Stimulated activated naive B cell treated with anti-CD40 and anti-IgM and Interleukin-4, amounts not matched to agents 10 μg/mL and 1 μg/mL and 100 μg/mL, for 72 hours (primary cell): Measurements from ENCODE around the gene FOXR1.

Experiments used
- ATAC-seq, 2 donors: fragments of 150-1000 bp; cut with Tn5 transposase; replicated peaks; 2 replicates each; pipeline ENCODE4 v1.10.0; 2021; ENCODE audit warnings: moderate library complexity in 1 of 2
- DNase-seq: peaks from one replicate; pipeline ENCODE4 v3.0.0; 2021
- H3K27ac Mint-ChIP-seq: one replicate; pipeline ENCODE4 v1.8.0; 2022; ENCODE audit warnings: mild to moderate bottlenecking, mixed read lengths
- H3K27me3 Mint-ChIP-seq, 2 donors: one replicate each; pipeline ENCODE4 v1.8.0; 2022; ENCODE audit warnings: mixed read lengths in 2 of 2
- H3K36me3 Mint-ChIP-seq, 2 donors: one replicate each; pipeline ENCODE4 v1.8.0; 2022; ENCODE audit warnings: mixed read lengths in 2 of 2, mild to moderate bottlenecking in 1 of 2
- H3K4me1 Mint-ChIP-seq, 2 donors: one replicate each; pipeline ENCODE4 v1.8.0; 2022; ENCODE audit warnings: mixed read lengths in 2 of 2, mild to moderate bottlenecking in 1 of 2
- H3K4me3 Mint-ChIP-seq, 2 donors: one replicate each; pipeline ENCODE4 v1.8.0; 2022; ENCODE audit warnings: mild to moderate bottlenecking in 2 of 2, mixed read lengths in 2 of 2, moderate library complexity in 1 of 2
- H3K9me3 Mint-ChIP-seq, 2 donors: one replicate each; pipeline ENCODE4 v1.8.0; 2022; ENCODE audit warnings: mixed read lengths in 2 of 2, mild to moderate bottlenecking in 1 of 2

The FOXR1 gene, protein sequence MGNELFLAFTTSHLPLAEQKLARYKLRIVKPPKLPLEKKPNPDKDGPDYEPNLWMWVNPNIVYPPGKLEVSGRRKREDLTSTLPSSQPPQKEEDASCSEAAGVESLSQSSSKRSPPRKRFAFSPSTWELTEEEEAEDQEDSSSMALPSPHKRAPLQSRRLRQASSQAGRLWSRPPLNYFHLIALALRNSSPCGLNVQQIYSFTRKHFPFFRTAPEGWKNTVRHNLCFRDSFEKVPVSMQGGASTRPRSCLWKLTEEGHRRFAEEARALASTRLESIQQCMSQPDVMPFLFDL

DNA sequence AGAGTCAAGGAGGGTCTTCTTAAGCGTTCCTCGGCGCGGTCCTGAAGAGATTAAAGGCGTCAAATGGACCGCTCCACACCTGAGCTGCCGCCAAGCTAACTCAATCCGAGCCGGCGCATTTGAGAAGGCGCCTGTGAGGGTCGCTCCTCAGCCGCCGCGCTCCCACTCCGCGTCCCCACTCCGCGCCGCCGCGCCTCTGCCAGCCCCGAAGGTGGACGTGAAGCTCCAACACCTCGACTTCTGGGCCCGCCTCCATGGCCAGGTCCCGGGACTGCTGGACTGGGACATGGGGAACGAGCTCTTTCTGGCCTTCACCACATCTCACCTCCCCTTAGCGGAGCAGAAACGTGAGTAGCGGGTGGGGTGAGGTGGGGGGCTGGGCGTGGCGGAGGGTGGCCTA lies at the start of gene FOXR1:
TSS of gene FOXR1 (plus strand) at position 116 of the 400 bp plus-strand sequence. CDS start at position 287, 171 bp downstream.
- H3K9me3 Mint-ChIP-seq: peaks cover 0 to 2% of the 10 kb centered on the region in 2 donors
- DNase-seq: no peak
- H3K27ac Mint-ChIP-seq: no peak within 1 kb of the TSS
- H3K36me3 Mint-ChIP-seq: peaks cover 0 to 4% of the 10 kb centered on the region in 2 donors
- no peaks in the 10 kb centered on the region for H3K4me1 Mint-ChIP-seq
- no peak for ATAC-seq
- H3K4me3 Mint-ChIP-seq: no peak within 1 kb of the TSS
- peaks cover 28 to 35% of the 10 kb centered on the region in 2 donors for H3K27me3 Mint-ChIP-seq

DNA sequence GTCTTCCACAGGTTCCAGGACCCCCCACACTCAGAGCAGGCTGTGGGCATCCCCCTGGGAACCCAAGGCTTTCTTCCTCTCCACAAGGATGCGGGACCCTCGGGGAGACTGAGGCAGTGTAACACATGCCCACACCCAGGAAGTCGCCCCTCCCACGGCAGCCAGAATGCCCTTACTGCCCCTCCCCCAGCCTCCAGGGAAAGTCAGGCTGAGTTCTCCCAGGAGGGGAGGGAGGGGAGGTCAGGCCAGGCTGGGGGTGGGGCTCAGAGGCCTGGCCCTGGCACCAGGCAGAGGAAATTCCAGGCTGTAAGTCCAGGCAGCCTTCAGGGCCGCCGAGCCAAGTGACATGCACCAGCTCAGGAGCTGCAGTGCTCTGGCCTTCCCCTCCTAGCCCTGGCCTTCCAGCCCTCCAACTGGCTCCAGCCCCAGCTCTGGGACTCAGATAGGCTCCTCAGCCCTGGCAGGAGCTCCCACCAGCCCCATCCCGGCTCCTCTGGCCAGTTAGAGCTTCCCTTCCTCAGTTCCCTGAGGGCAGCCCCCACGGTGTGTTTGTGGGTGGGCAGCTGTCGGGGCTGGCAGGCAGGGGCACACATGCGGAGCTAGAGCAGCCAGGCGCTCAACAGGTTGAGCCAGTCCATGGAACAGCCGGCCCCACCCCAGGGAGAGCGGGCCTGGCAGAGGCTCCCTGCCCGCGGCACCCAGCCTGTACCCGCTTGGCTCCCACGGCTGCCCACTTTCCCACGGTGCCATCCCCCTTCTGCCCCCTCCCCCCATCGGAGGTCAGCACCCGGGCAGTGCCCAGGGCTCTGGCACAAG lies 49.4 kb upstream of the FOXR1 start:
- ATAC-seq (no peak), DNase-seq (no peak)
- no peak overlapping the region for H3K4me3 Mint-ChIP-seq
- H3K27me3 Mint-ChIP-seq: no peaks in the 10 kb centered on the region
- no peaks in the 10 kb centered on the region for H3K9me3 Mint-ChIP-seq
- no peak overlapping the region for H3K27ac Mint-ChIP-seq
- H3K4me1 Mint-ChIP-seq: peaks cover 61 to 90% of the 10 kb centered on the region in 2 donors
- H3K36me3 Mint-ChIP-seq: peaks cover 9% of the 10 kb centered on the region in 2 donors

DNA sequence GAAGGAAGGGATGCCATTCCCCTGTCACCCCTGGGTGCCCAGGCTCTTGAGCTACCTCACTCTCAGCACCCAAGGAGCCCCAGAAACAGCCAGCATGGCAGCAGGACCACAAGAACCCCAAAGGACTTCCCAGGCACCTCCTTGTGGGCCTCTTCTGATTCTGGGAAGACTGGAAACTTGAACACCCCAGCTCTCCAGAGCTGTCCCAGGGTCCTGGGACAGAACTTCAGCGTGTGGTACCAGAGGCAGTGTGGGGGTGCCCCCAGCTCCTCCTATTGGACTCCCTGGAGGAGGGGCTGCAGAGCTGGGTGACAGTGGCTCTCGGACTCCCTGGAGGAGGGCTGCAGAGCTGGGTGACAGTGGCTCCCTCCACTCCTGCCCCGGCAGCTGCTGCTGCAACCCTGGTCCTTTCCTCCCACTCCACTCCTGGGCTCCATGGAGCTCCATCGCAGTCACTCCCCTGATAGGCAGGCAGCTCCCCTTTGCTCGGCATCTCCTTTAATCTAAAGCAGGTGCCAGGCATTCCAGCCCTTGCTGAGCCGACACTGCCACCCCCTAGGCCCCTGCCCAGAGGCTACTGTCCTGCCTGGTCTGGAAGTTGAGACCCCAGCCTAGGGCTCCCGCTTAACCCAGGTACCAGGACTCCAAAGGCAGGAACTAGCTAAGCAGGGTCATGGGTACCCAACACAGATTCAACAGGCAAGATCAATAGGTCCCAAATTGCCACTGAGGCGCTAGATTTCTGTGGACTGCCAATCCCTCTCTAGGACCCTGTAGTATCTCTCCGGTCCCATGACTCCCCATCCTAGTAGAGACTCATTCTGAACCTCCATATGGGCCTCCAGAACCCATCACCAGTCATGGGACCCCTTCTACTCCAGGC lies 48.6 kb upstream of the FOXR1 start:
- no peaks in the 10 kb centered on the region for H3K27me3 Mint-ChIP-seq
- H3K4me1 Mint-ChIP-seq: peaks cover 60 to 90% of the 10 kb centered on the region in 2 donors
- peak overlapping the region; percentile 86 to 91 for H3K4me3 Mint-ChIP-seq
- no peak for ATAC-seq
- no peaks in the 10 kb centered on the region for H3K9me3 Mint-ChIP-seq
- H3K27ac Mint-ChIP-seq: peak overlapping the region; percentile 56
- no peak for DNase-seq
- peaks cover 8 to 9% of the 10 kb centered on the region in 2 donors for H3K36me3 Mint-ChIP-seq

DNA sequence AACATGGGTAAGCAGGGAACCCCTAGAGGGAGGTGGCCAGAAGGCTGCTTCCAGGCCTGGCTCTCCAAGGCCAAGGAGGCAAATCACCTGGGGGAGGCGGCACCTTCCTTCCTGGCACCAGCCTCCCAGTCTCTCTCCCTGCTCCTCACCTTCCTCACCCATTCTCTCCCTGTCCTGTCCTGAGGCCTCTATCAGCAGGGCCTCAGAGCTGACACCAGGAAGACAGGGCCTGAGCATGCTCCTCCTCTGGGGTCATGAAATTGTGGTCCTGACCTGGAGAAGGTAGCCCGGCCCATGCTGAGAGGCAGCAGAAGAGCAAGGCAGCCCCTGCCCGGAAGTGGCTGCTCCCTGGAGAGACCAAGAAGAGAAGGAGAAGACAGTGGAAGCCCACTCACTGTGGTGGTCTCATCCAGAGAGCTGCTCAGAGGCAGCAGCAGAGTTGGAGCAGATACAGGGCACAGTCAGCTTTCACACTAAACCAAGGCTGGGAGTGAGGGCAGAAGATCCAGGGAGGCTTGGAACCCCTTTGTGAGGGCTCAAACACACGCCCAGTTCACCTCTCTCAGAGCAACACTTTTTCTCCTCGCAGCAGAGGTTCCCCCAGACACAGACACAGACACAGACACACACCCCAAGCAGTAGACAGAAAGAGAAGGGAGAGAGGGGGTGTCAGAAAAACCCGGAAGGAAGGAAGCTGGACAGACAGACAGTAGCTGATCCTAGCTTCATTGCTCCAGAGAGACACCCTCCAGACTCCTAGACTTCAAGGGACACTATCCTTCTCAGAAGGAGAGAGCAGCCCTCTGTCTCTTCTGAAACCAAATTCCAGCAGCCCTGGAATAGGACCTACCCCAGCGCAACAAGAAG lies 47.6 kb upstream of the FOXR1 start:
- DNase-seq: no peak
- no peaks in the 10 kb centered on the region for H3K27me3 Mint-ChIP-seq
- H3K4me1 Mint-ChIP-seq: peaks cover 60 to 90% of the 10 kb centered on the region in 2 donors
- no peak for ATAC-seq
- peaks cover 8 to 9% of the 10 kb centered on the region in 2 donors for H3K36me3 Mint-ChIP-seq
- peak overlapping the region; percentile 93 for H3K27ac Mint-ChIP-seq
- H3K9me3 Mint-ChIP-seq: no peaks in the 10 kb centered on the region
- H3K4me3 Mint-ChIP-seq: peak overlapping the region; percentile 86 to 91

DNA sequence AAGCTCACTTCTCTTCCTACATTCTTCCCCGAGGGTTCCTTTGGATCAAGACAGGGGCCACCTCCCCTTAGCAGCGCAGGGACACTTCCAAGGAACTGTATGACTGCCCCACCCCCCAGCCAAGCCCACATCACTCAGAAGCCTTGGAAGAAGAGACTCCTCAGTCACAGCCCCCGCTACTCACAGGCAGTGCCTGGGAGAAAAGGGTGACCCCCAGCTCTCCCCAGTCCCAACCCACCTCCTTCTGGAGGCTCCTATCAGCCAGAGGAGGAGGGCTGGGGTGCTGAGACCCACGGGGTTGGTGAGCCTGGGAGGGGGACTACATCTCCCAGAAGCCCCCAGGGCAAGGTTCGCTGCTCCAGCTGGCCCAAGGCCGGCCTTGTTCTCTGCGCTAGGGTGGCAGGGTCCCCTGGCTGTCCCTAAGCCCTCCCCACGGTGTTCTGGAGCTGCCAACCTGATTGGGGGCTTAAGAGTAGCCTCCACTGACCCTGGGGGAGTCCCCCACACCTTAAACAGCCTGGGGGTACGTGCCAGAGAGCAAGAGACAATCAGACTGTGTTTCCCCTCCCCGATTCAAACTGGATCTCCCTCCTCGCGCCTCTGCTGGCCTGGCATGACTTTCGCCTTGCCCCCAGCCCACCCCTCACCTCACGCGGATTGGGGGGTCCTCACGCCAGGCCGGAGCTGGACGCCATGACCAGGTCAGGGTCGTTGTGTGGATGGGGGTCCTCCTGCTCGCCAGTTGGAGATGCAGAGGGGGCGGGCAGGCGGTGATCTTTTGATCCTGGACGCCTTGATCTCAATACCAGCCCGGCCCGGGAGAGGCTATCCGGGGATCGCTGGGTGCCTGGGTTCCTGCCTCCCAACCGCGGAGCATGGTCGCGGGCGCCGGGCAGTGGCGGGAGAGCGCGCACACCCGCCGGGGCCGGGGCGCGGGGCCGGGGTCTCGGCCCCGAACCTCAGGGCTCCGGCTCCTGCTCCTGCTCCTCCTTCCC lies 46.7 kb upstream of the FOXR1 start:
- Mint-ChIP-seq H3K27ac (peak overlapping the region; percentile 93), H3K4me3 (peak overlapping the region; percentile 86 to 91), H3K4me1 (peaks cover 53 to 86% of the 10 kb centered on the region in 2 donors), H3K27me3 (no peaks in the 10 kb centered on the region), H3K9me3 (no peaks in the 10 kb centered on the region), H3K36me3 (peaks cover 8 to 9% of the 10 kb centered on the region in 2 donors)
- no peak for DNase-seq
- no peak for ATAC-seq

DNA sequence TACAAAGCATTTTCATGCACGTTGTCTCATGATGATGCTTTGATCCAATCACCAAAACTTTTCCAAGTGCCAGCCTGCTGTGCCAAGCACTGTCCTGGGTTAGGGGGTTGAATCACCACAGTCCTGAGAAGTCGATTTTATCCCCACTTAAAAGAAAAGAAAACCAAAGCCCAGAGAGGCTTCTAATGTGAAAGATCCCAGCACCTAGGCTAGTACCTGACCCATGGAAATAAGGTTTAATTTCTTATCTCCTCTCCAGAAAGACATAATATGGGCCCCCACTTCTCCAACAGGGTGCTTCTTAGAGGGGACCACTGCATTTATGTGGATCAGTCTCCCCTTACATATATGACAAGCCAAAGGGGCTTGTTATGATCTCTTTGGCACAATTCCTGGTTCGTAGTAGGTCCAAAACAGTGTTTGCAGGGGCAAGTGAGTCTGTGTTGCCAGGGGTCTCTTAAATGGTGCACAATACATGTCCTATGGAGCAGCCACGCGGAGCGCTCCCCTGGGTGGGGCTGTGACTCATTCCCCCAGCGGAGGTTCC lies 43.9 kb upstream of the FOXR1 start:
- Mint-ChIP-seq H3K4me1 (peaks cover 50 to 72% of the 10 kb centered on the region in 2 donors), H3K36me3 (peaks cover 3% of the 10 kb centered on the region in 2 donors), H3K27ac (peak overlapping the region; percentile 98), H3K27me3 (no peaks in the 10 kb centered on the region), H3K4me3 (peak overlapping the region; percentile 96 to 97), H3K9me3 (no peaks in the 10 kb centered on the region)
- no peak for DNase-seq
- no peak for ATAC-seq

DNA sequence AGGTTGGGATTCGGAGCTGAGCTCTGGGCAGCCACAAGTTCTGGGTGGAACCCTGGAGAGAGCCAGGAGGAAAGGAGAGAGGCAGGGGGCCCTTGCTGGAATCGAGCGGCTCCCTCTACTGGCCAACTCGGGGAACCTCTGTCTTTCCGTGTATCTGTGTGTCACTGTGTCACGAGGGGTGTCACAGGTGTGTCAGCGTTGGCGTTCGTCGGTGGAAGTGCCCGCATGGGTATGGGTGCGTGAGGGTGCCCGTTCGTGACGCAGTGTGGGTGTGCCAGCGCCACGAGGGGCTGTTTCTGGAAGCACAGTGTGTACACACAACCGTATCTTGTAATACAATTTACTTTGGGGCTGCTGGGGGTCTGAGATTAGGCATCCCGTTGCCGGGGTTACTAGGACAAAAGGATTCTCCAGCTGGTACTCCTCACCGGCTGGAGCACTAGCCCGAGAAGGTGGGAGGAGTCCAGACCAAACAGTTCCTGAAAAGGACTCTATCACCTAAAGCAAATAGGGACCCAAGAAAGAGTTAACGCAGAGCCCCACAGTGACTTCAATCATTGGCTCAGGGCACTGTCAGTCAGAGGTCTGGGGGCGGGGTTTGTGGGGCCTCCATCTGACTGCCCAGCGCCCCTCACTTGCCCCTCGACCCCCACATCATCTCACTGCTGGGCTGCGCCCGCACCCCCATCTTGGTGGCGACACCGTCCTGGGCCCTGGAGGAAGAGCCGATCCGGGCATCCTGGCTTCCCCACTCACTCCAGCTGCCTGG lies 43.3 kb upstream of the FOXR1 start:
- ATAC-seq (peak; percentile 62 to 69), DNase-seq (peak; percentile 88)
- Mint-ChIP-seq H3K4me3 (peak overlapping the region; percentile 96 to 97), H3K9me3 (no peaks in the 10 kb centered on the region), H3K27me3 (no peaks in the 10 kb centered on the region), H3K36me3 (no peaks in the 10 kb centered on the region), H3K27ac (peak overlapping the region; percentile 98), H3K4me1 (peaks cover 46 to 66% of the 10 kb centered on the region in 2 donors)

DNA sequence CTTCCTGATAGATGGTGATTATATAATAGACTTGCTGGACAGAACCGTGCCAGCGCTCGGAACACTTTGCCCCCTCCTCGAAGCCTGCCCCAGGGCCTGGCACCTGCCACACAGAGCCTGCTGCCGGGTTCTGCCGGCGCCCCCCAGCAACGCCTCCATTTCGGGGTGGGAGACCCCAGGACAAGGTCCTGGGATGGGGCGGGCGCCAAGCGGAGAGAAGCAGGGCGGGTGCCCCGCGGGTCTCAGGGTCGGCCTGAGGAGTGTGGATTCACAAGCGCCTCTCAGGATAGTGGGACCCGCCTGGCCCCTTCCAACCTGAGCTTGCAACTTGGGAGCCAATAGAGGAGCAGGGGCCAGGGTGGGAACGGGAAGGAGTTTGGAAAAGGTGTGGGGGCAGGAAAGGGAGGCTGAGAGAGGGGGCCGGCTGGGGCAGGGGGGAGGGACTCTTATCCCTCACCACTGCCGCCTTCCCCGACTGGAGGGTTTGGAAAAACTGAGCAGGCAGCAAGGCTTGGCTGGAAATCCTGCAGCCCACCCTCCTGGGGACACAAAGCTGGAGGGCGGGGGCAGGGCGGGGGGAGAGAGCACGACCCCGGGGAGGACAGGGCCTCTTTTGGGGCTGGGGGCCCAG lies 42.6 kb upstream of the FOXR1 start:
- ATAC-seq (peak; percentile 3 to 11), DNase-seq (no peak)
- H3K36me3 Mint-ChIP-seq: no peaks in the 10 kb centered on the region
- peak overlapping the region; percentile 96 to 97 for H3K4me3 Mint-ChIP-seq
- no peaks in the 10 kb centered on the region for H3K9me3 Mint-ChIP-seq
- peak overlapping the region; percentile 98 for H3K27ac Mint-ChIP-seq
- peaks cover 39 to 65% of the 10 kb centered on the region in 2 donors for H3K4me1 Mint-ChIP-seq
- H3K27me3 Mint-ChIP-seq: no peaks in the 10 kb centered on the region

DNA sequence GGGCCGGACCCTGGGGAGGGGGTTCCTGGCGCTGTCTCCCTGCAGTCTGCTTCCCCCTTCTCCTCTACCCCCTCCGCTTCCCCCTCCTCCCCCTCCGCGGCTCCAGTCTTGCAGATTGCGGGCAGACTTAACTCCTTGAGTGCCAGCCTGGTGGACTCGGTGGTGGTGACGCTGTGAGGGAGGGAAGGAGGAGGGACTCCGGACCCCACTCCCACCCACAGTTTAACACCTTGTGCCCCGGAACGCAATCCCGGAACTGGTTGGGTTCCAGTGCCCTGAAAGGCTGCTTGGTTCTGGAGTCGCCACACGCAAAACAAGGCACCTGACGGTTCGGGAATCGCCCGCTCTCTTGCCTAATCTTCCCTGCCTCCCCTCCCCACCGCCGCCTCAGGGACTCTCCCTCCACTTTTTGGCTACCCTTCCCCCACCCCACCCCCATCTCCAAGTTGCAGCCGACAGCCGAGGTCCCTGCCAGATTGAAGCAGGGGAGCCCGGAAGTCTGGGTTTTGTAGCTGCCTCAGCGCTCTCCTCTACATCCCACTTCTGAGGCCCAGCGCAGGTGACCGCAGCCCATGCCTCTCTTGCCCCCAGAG lies 42.0 kb upstream of the FOXR1 start:
- peak; percentile 72 for DNase-seq
- no peaks in the 10 kb centered on the region for H3K27me3 Mint-ChIP-seq
- peaks cover 33 to 63% of the 10 kb centered on the region in 2 donors for H3K4me1 Mint-ChIP-seq
- H3K9me3 Mint-ChIP-seq: no peaks in the 10 kb centered on the region
- no peaks in the 10 kb centered on the region for H3K36me3 Mint-ChIP-seq
- H3K4me3 Mint-ChIP-seq: peak overlapping the region; percentile 96 to 97
- peak overlapping the region; percentile 98 for H3K27ac Mint-ChIP-seq
- ATAC-seq: peak; percentile 10

DNA sequence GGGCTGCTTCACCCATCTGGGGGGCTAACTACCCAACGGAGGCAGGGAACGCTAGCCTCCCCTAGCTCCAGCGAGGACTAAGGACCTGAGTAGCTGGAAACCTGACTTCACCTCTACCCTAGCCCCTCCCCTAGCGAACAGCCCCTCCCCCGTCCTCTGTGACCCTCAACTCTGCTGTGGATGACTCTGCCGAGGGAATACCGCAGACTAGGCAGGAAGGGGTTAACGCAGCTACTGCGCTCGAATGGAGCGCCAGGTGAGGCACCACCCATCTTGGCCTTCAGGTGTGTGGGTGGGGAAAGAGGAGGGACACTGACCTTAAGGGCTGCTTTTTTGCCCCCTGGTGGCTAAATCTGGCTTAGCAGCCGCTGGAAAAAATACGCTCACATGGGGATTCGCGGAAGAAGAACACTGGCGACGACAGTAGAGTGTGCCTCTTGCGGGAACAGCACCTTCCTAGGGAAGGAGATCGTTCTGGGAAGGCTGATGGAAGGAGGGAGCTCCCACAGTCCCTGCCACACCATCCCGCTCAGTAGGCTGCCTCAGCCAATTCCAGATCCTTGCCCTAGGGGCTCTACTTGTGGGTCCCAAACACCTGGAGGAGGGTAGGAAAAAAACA lies 41.4 kb upstream of the FOXR1 start:
- DNase-seq: peak; percentile 82
- peak overlapping the region; percentile 96 to 97 for H3K4me3 Mint-ChIP-seq
- peaks cover 31 to 65% of the 10 kb centered on the region in 2 donors for H3K4me1 Mint-ChIP-seq
- no peaks in the 10 kb centered on the region for H3K27me3 Mint-ChIP-seq
- peak overlapping the region; percentile 98 for H3K27ac Mint-ChIP-seq
- no peaks in the 10 kb centered on the region for H3K9me3 Mint-ChIP-seq
- H3K36me3 Mint-ChIP-seq: no peaks in the 10 kb centered on the region
- ATAC-seq: peak; percentile 9 to 15

DNA sequence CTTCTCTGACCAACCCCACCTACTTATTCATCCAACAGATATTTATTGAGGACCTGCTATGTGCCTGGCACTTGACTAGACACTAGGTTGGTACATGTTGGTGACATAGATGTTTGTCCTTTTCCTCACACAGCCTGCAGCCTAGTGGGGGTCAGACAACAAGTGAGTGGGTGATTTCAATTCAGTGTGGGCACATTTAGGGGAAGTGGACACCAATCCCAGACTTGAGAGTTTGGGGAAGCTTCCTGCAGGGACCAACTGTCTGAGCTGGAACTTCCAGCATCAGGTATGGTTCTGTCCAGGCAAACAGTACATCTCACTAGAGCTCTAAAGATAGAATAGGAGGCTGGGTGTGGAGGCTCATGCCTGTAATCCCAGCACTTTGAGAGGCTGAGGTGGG lies 40.0 kb upstream of the FOXR1 start:
- ATAC-seq (no peak), DNase-seq (no peak)
- Mint-ChIP-seq H3K36me3 (no peaks in the 10 kb centered on the region), H3K27me3 (no peaks in the 10 kb centered on the region), H3K4me1 (peaks cover 37 to 68% of the 10 kb centered on the region in 2 donors), H3K9me3 (no peaks in the 10 kb centered on the region), H3K27ac (no peak overlapping the region), H3K4me3 (no peak overlapping the region)
